NCI-H128 (cell line): ENCODE data around the gene MTPN.

Experiments used
- DNase-seq: peaks from one replicate; lab custom pipeline; 2025; ENCODE audit not compliant: unreplicated experiment; lab: John Stamatoyannopoulos, UW

Gene MTPN

GRCh38 chr7:135889823-135890222 is 87.3 kb downstream of the MTPN start:
- no peak for DNase-seq

DNA sequence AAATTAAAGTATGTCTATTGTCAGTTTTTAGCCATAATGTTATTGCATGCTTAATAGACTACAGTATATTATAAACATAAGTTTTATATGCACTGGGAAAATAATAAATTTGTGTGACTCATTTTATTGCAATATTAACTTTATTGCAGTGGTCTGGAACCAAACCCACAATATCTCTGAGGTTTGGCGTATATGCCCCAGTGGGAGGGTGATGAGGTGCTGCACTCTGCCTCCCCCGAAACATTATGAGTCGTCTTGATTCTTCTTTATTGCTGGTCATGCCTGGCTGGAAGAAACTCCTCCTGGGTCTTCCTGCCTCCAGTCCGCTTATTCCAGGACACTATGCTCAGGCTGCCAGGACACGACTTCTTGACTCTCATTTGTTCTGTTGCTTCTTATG is 88.4 kb downstream of the MTPN start:
- DNase-seq, result no peak

DNA sequence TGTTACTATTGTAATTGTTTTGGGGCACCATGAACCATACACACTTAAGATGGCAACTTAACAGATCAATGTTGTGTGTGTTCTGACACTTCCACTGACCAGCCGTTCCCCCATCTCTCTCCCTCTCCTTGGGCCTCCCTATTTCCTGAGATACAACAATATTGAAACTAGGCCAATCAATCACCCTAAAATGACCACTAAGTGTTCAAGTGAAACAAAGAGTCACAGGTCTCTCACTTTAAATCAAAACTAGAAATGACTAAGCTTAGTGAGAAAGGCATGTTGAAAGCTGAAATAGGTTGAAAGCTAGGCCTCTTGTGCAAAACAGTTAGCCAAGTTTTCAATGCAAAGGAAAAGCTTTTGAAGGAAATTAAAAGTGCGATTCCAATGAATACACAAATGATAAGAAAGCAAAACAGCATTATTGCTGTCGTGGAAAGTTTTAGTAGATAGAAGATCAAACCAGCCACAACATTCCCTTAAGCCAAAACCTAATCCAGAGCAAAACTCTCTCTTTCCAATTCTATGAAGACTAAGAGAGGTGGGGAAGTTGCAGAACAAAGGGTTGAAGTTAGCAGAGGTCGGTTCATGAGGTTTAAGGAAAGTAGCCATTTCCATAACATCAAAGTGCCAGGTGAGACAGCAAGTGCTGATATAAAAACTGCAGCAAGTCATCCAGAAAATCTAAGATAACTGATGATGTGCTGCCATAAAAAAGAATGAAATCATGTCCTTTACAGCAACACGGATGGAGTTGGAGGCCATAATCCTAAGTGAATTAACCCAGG is 90.6 kb downstream of the MTPN start:
- no peak for DNase-seq

- DNase-seq, result no peak
These were observed 92.5 kb downstream of the MTPN start for GRCh38 chr7:135884495-135885232.

GRCh38 chr7:135879233-135879632 is 97.9 kb downstream of the MTPN start:
- DNase-seq, result no peak

DNA sequence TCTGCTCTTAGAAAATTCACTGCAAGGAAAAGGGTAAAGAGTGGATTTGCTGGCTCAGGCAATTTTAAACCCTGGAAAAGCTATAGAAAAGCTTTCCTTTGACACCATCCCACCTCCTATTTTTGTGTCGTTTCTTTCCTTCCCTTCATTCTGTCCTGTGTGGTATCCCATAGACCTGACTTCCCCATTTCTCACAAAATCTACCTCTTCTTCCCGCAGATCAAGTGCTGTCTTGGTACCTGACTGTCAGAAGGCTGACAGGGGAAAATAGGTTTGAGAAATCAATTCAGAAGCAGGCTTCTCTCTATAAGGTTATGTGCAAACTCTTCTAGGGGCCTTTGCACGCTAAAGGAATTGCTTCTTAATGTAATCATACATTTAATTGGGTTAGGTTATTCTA is 98.9 kb downstream of the MTPN start:
- DNase-seq, result no peak

- DNase-seq, result no peak
These were observed 99.4 kb downstream of the MTPN start for GRCh38 chr7:135877805-135878204.
